ENCODE measurements around the gene BCL6.
A peak's percentile ranks its signal among the peaks of the same experiment; 100 is the strongest.

The BCL6 gene

GRCh38 chr3:187758318-187758955 is 13.2 kb upstream of the BCL6 start:
- DNase-seq = no peak

DNA sequence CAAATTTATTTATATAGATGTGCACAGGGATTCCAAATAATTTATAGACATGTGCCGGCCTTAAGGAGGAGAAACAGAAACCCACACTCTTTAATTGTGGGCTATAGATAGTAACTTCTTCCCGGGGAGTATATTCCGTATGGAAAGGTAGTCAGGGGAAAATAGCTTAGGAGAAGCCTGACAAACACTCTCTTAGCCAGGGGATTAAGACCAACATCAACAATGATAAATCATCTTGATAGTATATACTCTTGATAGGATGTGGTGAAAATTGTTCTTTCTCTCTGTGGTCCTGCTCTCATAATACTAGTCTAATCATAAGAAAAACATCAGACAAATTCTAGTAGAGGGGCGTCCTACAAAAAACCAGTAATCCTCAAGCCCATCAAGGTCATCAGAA is 8.2 kb upstream of the BCL6 start:
- no peak for DNase-seq

DNA sequence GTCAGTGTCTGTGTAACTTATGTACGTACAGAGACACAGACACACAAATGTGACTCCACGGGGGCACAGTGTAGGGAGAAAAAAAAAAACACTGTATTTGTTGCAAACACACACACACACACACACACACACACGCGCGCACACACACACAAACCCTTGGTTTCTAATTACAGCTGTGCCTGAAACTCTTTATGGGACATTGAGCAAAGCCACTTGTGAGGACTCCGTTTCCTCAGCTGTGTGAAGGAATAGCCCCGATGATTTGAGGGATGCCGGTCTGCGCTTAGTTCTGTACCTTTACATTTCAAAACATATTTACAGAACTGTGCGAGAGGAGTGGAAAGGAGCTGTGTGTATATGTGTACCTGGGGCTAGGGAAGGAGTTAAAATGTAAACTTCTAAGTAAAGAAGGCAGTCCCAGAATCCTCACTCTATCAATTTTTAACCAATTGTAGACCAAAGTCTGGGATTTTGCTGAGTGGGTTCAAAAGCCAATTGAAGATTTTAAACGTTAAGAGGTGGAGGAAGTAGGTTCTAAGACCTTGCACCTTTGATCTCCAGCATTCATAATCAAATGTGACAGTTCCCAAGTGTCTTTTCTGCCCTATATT is 5.3 kb upstream of the BCL6 start:
- DNase-seq = no peak

DNA sequence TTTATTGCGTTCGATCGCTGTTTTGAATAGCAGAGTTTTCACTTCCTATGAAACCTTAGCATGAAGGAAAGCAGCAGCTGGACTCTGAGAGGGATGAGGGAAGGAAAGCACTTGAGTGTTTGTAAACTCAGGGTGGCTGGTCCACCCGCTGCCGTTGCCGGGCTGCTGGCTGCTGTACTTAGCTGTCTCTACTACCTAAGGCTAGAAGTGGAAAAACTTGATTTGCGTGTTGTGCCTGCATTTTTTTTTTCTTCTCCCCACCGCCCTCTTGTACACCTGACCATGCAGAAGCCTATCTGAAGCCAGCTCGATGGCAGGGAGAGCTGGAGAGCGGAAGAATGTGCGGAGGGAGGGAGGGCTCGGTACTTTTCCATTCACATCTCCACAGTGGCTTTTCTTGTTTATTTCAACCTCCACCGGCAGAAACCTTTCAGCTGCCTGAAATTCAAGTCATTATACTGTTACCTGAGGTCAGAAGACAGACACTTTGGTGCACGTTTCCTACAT is 4.8 kb upstream of the BCL6 start:
- DNase-seq = no peak

DNA sequence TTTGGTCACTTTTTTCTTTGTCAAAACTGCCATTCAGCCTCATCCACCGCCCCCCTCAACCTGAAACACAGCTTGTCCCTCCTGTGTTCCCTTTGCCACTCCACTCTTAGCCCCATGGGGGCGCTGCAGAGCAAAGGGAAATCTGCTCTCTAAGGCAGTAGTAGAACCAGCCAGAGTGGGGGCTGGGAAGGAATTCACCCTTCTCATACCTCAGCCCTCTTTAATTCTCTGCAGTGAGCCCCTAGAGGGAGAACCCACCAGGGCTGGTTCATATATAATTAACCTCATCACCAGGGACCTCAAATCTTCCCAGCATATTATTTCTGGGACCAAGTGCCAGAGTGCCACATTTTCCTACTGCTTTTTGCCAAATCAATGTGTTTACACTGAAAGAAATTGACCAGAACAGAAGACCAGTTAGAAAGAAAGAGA is 2.8 kb upstream of the BCL6 start:
- peak; percentile 18 for DNase-seq

DNA sequence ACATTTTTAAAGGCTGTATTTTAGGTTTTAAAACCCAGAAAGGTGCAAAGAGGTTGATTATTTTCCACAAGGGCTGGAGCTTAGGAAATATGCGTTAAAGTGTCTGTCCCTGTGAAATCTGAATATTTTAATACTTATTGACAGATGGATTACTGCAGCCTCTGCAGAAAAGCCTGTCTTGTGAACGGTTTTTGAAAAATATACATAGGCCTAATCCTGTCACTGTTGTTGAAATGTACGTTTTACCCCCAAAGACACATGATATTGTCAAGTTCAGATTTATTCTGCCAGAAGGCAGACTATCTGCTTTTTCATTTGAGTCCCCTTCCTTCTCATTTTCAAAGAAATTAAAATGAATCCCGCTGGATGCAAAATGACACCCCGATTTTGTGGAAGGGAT is 2.2 kb upstream of the BCL6 start:
- no peak for DNase-seq

GRCh38 chr3:187746442-187747281 is 1.4 kb upstream of the BCL6 start:
- DNase-seq = no peak

DNA sequence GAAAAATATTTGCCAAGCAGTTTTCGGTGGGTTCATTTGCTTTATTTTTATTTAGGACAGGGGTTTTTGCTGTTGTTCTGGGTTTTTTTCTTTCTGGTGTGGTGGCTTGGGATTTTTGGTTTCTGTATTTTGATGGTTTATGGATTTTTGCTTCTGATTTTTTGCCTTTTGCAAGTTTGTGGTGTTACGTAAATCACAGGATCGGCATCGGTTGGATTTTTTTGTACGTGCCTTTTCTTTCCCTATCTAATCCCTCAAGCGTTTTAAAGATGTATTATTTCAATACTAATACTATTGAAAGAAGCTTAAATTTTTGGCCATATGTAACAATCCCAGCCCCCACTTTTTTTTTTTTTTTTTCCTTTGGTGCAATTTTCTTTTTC is 782 bp upstream of the BCL6 start:
- no peak for DNase-seq

DNA sequence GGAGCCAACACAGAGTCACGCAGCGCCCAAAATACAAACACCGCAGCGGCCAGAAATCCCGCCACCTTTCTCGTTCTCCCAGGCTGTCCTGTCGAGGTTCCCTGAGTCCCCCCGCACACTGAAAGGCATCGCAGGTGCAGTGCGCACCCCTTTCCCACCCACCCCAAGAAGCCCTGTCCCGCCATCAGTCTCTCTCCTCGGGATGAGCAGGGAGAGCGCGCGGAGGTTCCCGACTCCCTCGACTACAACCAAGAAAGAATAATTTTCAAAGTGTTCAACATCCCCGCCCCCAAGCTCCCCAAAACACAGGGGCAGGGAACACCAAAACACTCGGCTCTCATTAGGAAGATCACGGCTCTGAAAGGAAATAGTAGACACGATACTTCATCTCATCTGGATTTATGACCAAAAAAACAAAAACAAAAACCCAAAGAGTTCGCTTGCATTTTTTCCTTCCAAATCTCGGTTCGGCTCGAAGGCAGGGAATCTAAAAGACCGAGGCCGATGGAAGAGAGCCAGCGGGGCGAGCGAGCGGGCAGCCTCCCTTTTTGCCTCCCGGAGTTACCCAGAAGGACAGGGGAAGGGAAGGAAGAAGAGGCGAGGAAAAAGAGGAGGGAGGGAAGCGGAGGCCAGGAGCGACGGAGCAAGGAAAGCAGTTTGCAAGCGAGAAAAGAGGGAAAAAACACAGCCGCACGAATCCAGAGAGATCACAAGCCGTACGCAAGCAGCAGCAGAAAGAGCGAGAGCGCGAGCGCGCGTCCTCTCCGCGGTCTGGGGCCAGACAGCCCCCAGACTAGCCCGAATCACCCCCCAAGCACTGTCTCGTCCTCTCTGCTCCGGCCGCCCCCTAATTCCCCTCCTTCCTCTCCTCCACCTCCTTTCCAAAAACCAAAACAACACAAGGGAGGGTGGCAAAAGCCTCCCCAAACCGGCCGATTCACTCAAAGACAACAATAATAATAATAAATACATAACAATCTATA is 808 bp downstream of the BCL6 start:
- DNase-seq = no peak

DNA sequence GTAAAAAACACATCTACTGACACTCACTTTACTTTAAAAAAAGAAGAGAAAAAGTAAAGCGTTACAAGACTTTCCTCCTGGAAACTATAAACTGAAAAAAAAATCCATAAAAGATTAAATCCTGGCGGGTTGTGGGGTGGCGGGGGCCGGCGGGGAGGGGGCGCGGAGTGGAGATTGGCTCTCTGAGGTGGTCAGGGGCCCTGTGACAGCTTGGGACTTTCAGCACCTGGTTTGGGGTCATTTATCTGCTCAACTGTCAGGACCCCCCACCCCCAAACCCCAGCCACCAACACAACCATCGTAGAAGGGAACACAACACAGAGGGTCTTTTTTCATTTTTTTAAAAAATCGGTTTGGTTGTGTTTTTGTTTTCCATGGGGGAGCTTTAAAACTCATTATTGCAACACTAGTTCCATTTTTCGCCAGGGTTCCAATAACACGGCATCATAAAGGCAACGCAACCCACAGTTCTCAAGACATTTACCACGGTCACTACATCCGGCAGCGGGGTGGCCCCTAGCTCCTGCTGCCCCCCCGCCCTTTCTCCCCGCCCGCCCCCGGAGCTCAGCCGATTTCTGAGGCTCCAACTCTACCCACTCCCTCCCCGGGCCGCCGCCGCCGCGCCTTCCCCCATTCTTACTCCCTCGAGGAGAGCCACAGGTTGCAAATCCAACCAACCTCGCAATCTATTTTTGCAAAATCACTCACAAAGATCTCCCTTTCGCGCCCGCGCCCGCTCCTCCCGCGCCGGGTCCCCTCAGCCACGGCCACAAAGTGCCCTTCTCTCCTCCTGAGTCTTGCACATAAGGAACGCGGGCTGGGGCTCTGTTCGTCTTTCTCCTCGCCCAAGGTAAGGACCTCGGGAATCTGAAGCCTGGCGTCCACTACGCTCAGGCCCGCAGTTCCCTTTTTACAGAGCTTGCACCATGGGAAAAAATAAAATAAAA is 1.8 kb downstream of the BCL6 start:
- no peak for DNase-seq

- no peak for DNase-seq
Measured at GRCh38 chr3:187742351-187743171, 2.7 kb downstream of the BCL6 start.

- peak; percentile 36 for DNase-seq
Measured at GRCh38 chr3:187741403-187742350, 3.6 kb downstream of the BCL6 start.

- DNase-seq = no peak
Measured at GRCh38 chr3:187740421-187741399, 4.6 kb downstream of the BCL6 start.

DNA sequence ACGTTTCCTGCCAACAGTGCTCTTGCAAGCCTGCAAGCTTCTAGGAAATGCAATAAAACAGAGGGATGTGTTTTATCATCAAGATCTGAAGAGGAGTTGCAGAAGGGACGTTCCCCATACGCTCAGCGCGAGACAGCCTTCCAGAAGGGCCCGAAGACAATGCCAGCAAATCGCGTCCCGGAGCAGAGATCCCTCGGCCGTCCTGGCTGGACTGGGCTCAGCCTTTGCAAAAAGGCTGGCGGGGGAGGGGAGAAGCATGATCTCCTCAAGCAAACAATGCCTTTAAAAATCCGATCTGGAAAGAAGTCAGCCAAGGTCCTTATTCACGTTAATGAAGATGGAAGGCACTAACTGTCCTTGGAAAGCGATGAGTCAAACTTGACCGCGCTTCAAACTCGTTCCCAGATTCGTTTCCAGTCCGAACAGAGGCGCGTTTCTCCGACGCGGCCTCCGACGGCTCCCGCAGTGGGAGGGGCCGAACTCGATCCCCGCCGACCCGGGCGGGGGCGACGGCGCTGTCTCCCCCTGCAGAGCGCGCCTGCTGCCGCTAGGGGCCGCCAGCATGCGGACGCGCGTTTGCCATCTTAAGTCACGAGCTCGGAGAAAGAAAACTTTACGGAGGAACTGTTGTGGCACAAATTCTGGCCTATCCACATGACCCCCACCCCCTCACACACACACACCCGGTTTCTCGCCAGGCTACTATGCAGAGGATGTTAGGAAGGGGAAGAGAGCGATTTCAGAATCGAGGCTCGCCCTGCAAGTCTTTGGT is 5.5 kb downstream of the BCL6 start:
- DNase-seq = no peak

GRCh38 chr3:187739094-187739560 is 6.1 kb downstream of the BCL6 start:
- DNase-seq = no peak

DNA sequence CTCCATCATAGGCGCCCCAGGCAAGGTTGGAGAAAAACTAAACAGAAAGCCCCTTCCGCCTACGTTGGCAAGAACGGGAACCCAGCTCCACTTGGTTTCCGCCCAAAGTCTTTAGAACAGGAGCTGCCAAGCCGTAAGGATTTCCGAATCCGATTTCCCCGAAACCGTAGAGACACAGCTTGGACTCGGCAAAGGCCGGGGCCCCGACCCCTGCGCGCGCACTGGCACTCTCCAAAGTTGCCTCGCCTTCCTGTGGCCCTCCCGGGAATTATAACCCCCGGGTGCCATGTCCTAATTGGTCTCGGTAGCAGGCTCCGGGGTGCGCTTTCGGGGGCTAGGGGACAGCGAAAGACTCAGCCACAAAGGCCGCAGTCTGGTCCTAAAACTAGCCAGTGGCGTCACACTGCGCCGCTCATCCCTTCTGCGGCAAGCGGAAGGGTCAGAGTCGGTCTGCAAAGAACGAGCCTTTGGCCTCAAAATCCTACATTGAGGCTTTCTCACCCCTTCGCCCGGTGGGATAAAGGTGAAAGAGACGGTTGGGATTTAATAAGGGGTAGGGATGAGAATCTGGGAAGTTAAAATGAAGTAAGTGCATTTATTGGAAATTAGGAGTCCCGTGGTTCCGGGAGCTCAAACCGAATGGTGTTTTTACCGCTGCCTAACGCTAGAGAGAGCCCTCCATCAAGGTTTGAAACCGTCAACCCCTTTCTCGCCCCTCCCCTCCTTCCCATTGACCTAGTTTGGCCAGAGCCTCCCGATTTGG is 6.8 kb downstream of the BCL6 start:
- peak; percentile 25 for DNase-seq

DNA sequence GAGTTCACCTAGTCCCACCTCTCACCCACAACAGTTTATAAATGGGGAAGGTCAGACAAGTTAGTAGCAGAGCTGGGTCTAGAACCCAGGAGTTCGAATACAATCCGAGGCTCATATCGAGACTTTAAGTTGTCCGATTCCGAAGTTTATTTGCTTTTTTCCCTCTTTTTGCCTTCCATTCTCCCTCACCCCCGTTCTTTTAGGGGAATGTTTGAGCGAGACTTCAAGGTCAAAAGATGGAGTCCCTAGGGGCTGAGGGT is 7.3 kb downstream of the BCL6 start:
- no peak for DNase-seq
